GM12892 (cell line): Measurements from ENCODE around the gene PRR23E.

Experiments
- DNase-seq: peaks from one replicate; pipeline ENCODE4 v3.0.0; 2011; ENCODE audit not compliant: insufficient read length
- FAIRE-seq: peaks from 2 replicates; lab custom pipeline; 2011; peaks lifted over from hg19 to GRCh38; lab: Jason Lieb, UNC
- POLR2A ChIP-seq: IDR thresholded peaks from 2 replicates; pipeline ENCODE4 v1.6.1; 2011; ENCODE audit warnings: low read depth, low read length, control low read depth
- POLR2AphosphoS5 ChIP-seq: IDR thresholded peaks from 2 replicates; pipeline ENCODE4 v1.6.1; 2011; ENCODE audit warnings: low read depth, low read length, control low read depth
- TAF1 ChIP-seq: IDR thresholded peaks from 2 replicates; pipeline ENCODE4 v1.6.1; 2011; ENCODE audit warnings: low read depth, mild to moderate bottlenecking, control low read depth, low read length, borderline replicate concordance

Gene PRR23E

DNA sequence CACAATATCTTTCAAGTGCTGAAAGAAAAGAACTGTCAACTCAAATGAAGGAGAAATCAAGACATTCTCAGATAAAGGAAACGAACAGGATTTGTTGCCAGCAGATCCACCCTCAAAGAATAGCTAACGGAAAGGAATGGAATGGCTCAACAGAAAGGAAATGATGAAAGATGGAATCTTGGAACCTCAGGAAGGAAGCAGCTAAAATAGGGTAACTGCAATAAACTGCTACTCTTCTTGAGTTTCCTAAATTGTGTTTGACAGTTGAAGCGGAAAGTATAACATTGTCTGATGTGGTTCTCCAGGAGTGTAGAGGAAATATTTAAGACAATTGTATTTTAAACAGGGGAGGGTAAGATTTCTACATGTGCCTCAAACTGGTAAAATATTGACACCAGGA is 22.0 kb downstream of the PRR23E start:
- TF ChIP-seq POLR2A (no peak), POLR2AphosphoS5 (no peak), TAF1 (no peak)
- DNase-seq (no peak), FAIRE-seq (peak; percentile 38)

DNA sequence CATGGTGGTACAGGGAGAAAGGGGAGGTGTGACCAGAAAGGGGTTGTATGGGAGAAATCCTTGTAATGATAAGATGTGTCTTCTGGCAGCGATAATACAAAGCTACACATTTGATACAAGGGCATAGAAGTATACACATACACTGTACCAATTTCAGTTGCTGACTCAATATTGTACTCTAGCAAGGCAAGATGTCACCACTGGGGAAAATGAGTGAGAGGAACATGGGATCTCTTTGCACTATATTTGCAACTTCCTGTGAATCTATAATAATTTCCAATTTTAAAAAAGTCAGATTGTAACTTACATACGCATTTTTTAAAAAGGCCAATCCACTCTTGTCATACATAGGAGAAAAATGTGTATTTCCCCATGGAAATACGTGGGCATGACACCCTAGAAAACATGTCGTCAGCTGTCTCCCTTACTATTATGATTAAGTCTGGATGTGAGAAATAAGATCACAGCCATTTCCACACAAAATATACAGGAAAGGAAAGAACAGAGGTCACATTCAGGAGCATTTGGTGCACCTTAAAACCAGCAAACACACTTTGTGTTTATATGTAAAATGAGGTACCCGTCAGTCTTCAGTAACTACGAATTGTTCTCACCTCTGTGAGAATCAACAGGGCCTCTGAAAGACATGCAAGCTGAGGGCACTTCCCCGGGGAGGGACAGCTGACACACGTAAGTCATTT is 22.9 kb downstream of the PRR23E start:
- DNase-seq (no peak), FAIRE-seq (peak; percentile 87)
- TF ChIP-seq TAF1: no peak
- no peak for TF ChIP-seq POLR2AphosphoS5
- TF ChIP-seq POLR2A: no peak

DNA sequence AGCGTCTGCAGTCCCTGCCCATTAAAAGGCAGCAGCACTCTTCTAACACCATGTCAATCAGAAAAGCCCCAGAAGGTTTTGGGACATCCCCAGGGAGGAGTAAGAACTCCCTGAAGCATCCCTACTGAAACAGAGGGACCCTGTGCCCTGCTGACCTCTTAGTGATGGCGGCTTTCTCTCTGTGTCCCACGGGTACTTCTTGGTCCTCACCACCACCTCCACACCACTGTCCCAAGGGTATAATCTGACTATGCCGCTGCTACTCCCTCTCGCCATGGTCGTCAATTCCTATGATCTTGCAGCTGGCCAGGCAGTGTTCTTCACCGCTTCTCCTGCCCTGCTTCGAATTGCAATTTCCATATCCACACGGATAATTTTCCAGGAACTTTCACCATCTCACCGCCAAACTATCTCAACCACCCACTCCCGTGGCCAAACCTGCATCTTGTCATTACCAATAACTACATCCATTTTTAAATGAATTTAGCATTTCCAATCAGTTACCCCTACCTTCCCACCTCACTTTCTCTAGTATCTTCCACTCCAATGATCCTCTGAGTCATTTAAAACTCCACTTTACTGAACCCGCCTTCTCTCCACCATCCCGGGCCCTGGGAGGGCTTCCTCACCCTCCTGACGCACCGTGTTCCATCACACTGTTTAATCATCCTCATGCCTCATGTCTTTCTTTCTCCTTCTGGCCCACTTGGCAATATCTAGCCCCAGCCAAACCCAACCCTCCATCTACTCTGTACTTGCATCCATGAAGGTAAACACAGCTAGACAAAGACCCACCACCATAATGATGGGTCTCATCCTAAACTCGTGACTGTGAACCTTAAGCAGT is 23.7 kb downstream of the PRR23E start:
- peak; percentile 96 for FAIRE-seq
- no peak for TF ChIP-seq TAF1
- no peak for TF ChIP-seq POLR2AphosphoS5
- TF ChIP-seq POLR2A: no peak
- no peak for DNase-seq

DNA sequence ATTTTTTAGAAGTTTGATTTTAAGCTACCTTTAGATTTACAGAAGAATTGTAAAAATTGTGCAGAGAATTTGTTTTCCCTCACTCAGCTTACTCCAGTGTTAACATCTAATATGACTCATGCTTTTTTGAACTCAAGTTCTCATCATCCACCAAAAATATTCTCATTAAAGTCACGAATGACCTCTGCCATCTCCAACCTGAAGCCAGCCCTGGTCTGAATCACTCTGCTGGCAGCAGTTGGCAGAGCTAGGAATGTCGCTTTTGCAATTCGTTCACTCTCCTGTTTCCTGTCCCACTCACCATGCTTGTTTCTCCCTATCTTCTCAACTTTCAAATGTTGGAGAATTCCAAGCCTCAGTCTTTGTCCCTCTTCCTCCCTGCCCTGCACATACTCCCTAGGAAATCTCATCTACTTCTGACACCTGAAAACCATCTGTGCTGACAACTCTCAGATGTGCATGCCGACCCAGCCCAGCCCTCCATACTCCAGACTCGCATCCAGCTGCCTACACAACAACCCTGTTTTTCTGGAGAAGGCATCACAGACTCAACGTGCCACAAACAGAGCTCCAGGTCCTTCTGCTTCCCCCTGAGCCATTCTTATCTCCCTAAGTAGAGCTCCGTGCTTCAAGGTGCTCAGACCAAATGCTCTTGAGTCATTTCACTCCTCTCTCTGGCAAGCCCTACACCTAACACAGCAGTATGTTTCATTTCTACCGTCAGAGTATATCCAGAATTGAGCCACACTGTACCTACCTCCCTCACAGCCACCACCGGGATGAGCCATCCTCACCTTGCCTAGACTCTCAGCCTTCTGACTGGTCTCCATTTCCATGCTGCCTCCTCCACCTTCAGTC is 24.9 kb downstream of the PRR23E start:
- peak; percentile 80 for TF ChIP-seq POLR2AphosphoS5
- TF ChIP-seq TAF1: no peak
- TF ChIP-seq POLR2A: peak; percentile 63
- FAIRE-seq (peak; percentile 100), DNase-seq (no peak)

DNA sequence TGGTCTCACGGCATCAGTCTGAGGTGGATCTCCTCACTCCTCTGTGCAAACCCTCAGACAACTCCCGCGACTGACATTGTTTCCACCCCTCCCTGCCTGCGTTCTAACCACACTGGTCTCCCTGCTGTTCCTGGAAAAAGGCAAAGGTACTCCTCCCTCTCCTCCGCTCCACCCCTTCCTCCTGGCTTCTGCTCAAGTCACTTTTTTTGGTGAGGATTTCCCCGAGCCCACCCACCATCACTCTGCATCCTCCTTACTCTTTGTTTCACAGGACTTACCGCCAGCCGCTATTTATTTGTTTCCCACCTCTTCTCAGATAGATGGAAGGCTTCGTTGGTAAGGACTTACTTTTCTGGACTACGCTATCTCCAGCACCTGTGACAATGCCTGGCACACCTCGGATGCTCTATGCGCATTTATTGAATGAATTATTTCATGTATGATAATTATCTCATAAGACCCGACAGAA is 25.6 kb downstream of the PRR23E start:
- TF ChIP-seq TAF1 (no peak; the same call in 1 of the 2 replicates), POLR2A (no peak), POLR2AphosphoS5 (no peak)
- no peak for DNase-seq
- FAIRE-seq: no peak

DNA sequence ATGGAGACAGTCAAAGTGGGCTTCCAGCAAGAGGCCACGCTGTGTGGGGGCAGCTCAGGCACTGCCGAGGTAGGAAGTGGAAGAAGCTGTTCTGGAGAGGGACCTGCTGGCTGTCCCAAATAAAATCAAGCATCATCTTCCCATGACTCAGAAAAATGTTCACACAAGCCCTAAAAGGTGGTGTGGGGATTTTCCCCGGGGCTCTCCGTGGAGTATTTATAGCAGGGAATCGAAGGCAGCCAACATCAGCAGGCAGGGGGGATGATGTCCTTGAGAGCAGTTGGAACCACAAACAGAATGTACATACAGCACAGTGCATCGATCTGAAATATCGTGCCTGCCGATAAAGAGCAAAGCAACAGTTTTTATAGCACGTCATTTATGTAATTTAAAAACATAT is 27.6 kb downstream of the PRR23E start:
- no peak for TF ChIP-seq POLR2AphosphoS5
- FAIRE-seq: peak; percentile 89
- no peak for DNase-seq

DNA sequence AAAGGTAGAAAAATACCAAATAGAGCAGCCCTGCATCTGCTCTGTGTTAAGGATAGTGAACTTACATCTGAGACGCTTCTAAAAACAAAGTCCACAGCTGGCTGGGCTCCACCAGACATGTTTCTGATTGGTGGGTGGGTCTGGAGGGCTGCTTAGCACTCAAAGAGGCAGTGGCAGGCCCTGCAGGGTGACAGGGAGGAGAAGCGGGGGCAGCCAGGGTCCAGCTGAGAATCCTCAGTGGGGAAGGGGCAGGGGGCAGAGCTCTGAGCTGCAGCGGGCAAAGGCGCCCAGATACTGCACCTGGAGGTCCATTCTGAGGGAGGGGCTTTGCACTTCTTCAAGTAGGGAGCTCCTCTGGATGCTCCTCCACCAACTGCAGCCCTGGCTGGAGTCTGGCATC is 28.1 kb downstream of the PRR23E start:
- TF ChIP-seq POLR2A: peak; percentile 0; the same call in 1 of the 2 replicates
- TF ChIP-seq TAF1: no peak
- no peak for TF ChIP-seq POLR2AphosphoS5
- FAIRE-seq: peak; percentile 33
- DNase-seq: no peak

DNA sequence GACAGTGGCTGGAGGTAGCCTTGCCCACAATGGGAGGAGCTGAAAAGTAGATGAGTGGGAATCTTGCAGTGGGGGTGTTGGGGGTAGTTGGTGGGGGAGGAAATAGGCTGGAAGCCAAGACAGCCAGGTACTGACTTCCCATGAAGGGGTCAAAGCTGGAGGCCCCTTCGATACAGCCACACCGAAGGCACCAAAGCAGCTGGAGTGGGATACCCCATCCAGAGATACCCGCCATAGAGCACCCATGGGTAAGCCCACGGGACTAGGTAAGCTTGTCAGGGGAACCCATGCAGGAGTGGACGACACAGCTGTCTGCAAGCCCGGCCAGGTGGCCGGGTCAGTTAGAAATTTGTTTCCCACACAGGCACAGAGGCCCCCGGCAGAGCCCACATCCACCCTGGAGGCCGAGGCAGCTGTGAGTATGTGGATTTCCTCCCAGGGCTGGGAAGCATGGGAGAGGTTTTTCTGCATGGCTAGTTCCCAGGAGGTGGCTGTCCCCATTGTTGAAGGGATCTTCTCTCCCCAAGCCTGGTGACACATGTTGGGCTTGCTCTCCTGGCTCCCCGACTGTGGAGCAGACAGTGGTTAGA is 28.6 kb downstream of the PRR23E start:
- DNase-seq (no peak), FAIRE-seq (no peak)
- no peak; the same call in 1 of the 2 replicates for TF ChIP-seq POLR2A
- no peak for TF ChIP-seq TAF1
- TF ChIP-seq POLR2AphosphoS5: no peak

DNA sequence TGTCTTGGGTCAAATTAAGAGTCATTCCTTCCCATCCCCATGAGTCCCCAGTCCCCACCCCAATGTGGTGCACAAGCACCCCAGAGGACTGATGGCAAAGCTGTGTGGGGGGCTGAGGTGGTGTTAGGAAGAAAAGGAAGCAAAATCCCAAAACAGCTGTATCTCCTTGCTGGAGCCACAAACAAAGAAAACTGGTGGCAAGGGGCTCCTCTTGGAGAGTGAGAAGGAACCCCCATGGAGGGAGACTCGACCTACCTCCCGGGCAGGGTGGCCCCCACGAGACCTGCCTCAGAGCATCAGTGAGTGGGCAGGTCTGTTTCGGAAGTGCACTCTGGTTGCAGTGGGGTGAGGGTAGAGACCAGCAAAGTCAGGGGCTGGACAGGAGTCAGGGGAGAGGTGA is 29.2 kb downstream of the PRR23E start:
- FAIRE-seq (peak; percentile 58), DNase-seq (no peak)
- TF ChIP-seq TAF1 (no peak), POLR2AphosphoS5 (no peak), POLR2A (no peak)

DNA sequence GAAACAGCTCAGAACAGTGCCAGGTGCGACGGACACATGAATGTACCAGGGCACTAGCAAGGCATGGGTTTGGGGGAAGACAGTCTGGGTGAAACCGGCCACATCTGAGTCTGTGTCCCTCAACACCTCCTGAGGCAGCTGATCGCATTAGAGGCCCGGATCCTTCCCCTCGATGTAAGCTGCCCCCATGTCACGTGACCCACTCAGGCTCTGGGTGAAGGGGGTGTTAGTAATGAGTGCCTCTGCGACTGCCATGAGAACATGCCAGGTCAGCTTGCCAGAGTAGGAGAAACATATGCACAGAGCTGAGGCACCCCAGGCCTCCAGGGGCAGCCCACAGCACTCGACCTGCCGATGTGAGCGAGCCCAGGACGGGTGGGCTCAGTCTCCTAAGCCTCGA is 29.7 kb downstream of the PRR23E start:
- DNase-seq: no peak
- TF ChIP-seq POLR2A (no peak), TAF1 (no peak), POLR2AphosphoS5 (no peak)
- no peak for FAIRE-seq

DNA sequence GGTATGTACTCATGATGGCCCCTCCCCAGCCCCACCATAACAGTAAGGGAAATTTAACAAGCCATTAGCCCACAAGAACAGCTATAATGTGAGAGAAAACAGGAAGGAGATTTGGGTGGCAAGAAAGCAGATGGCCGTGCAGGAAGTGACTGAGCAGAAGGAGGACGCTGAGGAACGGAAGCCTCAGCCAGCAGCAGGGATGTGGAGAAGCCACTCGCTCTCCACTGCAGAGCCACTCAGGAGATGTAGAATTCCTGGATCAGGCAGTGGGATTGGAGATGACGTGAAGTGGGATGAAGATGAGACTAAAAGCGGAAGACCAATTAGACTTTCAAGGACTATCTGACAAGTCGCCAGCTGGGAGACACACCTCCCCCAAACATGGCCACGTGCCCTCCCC is 31.2 kb downstream of the PRR23E start:
- TF ChIP-seq TAF1 (no peak), POLR2AphosphoS5 (no peak), POLR2A (no peak)
- peak; percentile 89 for FAIRE-seq
- DNase-seq: no peak
